Measurements from ENCODE around the gene MAMDC2.

DNA sequence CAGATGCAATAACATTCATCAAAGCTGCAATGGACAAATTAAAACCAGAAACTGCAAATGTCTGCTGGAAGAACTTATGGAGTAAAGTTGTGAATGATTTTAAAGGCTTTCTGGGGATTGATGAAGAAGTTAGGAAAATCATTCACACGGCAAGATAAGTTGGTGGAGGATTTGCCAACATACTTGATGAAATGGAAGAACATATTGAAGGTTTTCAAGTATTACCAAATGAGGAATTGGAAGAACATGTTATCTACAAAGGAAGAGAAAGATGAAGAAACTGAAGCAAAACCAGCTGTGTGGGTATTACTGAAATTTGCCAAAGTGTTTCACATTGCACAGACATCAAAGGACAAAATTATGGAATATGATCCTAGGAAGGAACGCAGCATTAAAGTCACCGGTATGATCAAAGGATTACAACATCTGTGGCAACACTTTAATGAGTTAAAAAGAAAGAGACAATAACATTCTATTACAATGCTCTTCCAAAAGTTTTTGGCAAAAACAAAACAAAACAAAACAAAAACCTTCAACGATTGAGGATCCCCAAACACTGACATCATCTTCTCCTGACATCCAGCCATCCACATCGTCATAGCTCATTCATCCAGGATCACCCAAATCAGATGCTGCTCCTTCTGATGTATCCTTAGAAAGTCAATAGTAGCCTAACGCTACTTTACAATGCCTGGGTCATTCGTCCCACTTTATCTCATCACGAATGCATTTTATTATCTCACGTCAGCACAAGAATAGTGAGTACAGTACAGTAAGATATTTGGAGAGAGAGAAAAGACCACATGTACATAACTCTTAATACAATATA lies 153.8 kb downstream of the MAMDC2 start:
- TF ChIP-seq, protein P1, sequence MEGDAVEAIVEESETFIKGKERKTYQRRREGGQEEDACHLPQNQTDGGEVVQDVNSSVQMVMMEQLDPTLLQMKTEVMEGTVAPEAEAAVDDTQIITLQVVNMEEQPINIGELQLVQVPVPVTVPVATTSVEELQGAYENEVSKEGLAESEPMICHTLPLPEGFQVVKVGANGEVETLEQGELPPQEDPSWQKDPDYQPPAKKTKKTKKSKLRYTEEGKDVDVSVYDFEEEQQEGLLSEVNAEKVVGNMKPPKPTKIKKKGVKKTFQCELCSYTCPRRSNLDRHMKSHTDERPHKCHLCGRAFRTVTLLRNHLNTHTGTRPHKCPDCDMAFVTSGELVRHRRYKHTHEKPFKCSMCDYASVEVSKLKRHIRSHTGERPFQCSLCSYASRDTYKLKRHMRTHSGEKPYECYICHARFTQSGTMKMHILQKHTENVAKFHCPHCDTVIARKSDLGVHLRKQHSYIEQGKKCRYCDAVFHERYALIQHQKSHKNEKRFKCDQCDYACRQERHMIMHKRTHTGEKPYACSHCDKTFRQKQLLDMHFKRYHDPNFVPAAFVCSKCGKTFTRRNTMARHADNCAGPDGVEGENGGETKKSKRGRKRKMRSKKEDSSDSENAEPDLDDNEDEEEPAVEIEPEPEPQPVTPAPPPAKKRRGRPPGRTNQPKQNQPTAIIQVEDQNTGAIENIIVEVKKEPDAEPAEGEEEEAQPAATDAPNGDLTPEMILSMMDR (IDR thresholded peaks at IDR 0.05): no peak
- no peak for TF ChIP-seq POLR2A (IDR thresholded peaks at IDR 0.05)
- TF ChIP-seq POLR2AphosphoS5 (IDR thresholded peaks at IDR 0.05): peak in 1 of 3 donors; percentile 54
- TF ChIP-seq EP300 (IDR thresholded peaks at IDR 0.05): no peak
